GM18907 (cell line): ENCODE results near the gene CELF1.

Experiments
- ATAC-seq: cut with Tn5 transposase; IDR thresholded peaks from one replicate; pipeline ENCODE4 v1.9.1; 2021; ENCODE audit warnings: mild to moderate bottlenecking, moderate library complexity; ENCODE audit not compliant: unreplicated experiment

CELF1 gene

GRCh38 chr11:47451436-47451835 lies 101.5 kb downstream of the CELF1 start:
- no peak for ATAC-seq

GRCh38 chr11:47449541-47449940 lies 103.4 kb downstream of the CELF1 start:
- ATAC-seq, result no peak

- ATAC-seq, result no peak
Measured at GRCh38 chr11:47448566-47449427, 104.1 kb downstream of the CELF1 start, which contains the start of gene RAPSN. Gene RAPSN, minus strand, starts transcription at chr11:47449136. Its CDS starts 172 bp downstream, at chr11:47448964.

GRCh38 chr11:47447906-47448305 lies 105.0 kb downstream of the CELF1 start:
- ATAC-seq, result no peak

GRCh38 chr11:47446833-47447232 lies 106.1 kb downstream of the CELF1 start:
- no peak for ATAC-seq

- ATAC-seq, result no peak
Measured at GRCh38 chr11:47445840-47446239, 107.1 kb downstream of the CELF1 start.

GRCh38 chr11:47443817-47444216 lies 109.1 kb downstream of the CELF1 start:
- ATAC-seq, result no peak

- ATAC-seq, result no peak
Measured at GRCh38 chr11:47443028-47443700, 109.8 kb downstream of the CELF1 start.

- ATAC-seq, result no peak
Measured at GRCh38 chr11:47442514-47442913, 110.4 kb downstream of the CELF1 start.

GRCh38 chr11:47441421-47441820 lies 111.5 kb downstream of the CELF1 start:
- no peak for ATAC-seq

- no peak for ATAC-seq
Measured at GRCh38 chr11:47440054-47440476, 112.9 kb downstream of the CELF1 start.

- ATAC-seq, result no peak
Measured at GRCh38 chr11:47438721-47439120, 114.2 kb downstream of the CELF1 start.

- no peak for ATAC-seq
Measured at GRCh38 chr11:47437746-47438418, 115.0 kb downstream of the CELF1 start.

GRCh38 chr11:47437218-47437745 lies 115.7 kb downstream of the CELF1 start:
- ATAC-seq, result no peak

GRCh38 chr11:47436726-47437125 lies 116.2 kb downstream of the CELF1 start:
- no peak for ATAC-seq

GRCh38 chr11:47435687-47436086 lies 117.2 kb downstream of the CELF1 start:
- ATAC-seq, result no peak

- no peak for ATAC-seq
Measured at GRCh38 chr11:47434011-47434786, 118.7 kb downstream of the CELF1 start.

GRCh38 chr11:47433157-47433556 lies 119.8 kb downstream of the CELF1 start:
- no peak for ATAC-seq

- no peak for ATAC-seq
Measured at GRCh38 chr11:47431356-47432083, 121.4 kb downstream of the CELF1 start.

GRCh38 chr11:47430524-47430923 lies 122.4 kb downstream of the CELF1 start:
- no peak for ATAC-seq
